Fibroblast of mammary gland (primary cell): Measurements from ENCODE around the gene ZNF69.
"Not testable (repeated sequence)": the region's sequence is repeated elsewhere in the genome, so short reads cannot be mapped to it uniquely, and the experiment has no call there.

Source experiments
- DNase-seq: peaks from one replicate; pipeline ENCODE4 v3.0.0-alpha.2; 2010; ENCODE audit warnings: low read depth
- H3K4me3 ChIP-seq: 2 replicates; pipeline ENCODE4 v1.5.1; 2011; ENCODE audit warnings: low read depth, mild to moderate bottlenecking, low read length, moderate library complexity; ENCODE audit not compliant: control insufficient read depth
- CTCF ChIP-seq: conservative IDR thresholded peaks from 2 replicates; pipeline ENCODE4 v1.5.1; 2011; ENCODE audit warnings: low read depth, low read length, inconsistent platforms; ENCODE audit not compliant: control insufficient read depth, insufficient read depth

Gene ZNF69

DNA sequence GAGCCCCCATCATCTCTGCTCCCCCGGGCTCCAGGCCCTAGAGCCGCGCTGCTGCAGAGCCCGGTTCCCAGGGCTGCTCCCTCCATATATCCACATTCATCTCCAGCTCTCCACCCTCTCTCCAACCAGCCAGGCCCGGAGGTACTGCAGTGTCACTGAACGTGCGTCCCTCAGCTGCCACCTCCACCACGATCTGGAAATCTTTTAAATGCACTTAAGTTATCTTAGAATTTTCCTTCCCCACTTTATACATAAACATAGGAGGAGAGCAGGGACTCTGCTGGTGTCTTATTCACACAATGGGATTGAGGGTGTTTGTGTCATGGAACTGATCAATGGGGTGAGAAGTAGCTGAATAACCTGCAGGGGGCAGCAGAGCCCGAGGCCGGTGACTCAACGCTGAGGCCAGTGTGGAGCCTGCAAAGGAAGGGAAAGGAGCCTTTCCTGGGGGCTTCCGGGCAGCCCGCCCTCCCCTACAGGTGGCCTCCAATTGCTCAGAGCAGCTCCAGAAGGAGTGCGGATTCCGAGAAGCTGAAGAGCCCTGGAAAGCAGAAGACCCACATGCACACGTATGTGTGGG is 7.8 kb upstream of the ZNF69 start:
- peak; percentile 19 for TF ChIP-seq CTCF
- H3K4me3 ChIP-seq = not testable (repeated sequence)
- DNase-seq = peak; percentile 12

DNA sequence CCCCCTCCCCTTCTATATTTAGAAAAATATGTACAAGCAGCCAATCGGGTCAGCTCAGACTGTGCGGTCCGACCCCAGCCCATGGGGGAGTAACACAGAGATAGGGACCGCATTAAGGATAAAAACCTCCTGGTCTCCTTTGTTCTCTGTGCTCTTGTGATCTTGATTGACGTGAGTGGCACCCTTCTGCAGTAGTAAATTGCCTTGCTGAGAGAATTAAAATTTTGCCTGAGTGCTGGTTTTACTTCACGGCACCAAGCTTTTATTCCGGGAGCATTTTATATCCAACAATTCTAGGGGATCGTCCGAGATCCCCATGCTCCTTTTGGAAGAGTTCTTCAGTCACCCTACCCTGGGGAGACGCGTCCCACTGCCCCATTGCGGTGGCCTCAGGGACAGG is 7.0 kb upstream of the ZNF69 start:
- no peak for DNase-seq
- H3K4me3 ChIP-seq = no peak overlapping the region
- TF ChIP-seq CTCF = no peak

DNA sequence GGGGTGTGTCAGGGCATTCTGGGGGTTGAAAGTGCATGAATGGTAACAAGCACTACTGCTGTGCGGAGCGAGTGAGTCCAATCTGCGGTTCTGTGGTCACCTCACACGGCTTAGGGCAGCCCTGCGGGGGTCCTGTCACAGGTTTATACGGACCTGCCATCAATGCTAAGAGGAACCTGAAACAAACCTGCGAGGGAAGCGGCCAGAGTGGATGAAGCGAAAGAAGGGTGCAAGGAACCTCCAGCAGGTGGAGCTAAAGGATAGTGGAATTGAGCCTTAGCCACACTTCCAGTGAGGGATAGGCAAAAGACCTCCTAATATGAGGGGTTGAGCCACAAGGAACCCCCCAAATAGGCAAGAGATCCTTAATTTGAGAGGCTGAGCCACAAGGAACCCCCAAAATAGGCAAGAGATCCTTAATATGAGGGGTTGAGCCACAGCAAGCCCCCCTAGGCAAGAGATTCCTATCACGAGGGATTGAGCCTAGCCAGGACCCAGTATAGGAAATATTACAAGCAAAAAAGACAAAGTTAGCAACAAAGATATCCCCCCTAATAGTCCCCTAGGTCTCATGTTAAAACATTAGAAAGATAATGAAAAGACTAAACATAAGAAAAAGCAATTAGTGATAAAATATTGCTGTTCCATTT is 6.3 kb upstream of the ZNF69 start:
- DNase-seq = peak; percentile 55
- TF ChIP-seq CTCF = peak; percentile 75
- H3K4me3 ChIP-seq = no peak overlapping the region

- TF ChIP-seq CTCF = no peak
- no peak overlapping the region for H3K4me3 ChIP-seq
- DNase-seq = no peak
Observed at GRCh38 chr19:11882606-11883005, 5.0 kb upstream of the ZNF69 start.

- DNase-seq = no peak
- TF ChIP-seq CTCF = no peak
- peak overlapping the region; percentile 74 for H3K4me3 ChIP-seq
Observed at GRCh38 chr19:11887234-11887610, 360 bp upstream of the ZNF69 start.

- DNase-seq, H3K4me3 ChIP-seq: not testable (repeated sequence)
Observed at GRCh38 chr19:11889901-11890300, 2.3 kb downstream of the ZNF69 start.

GRCh38 chr19:11890634-11891033 is 3.1 kb downstream of the ZNF69 start:
- no peak for DNase-seq
- no peak overlapping the region for H3K4me3 ChIP-seq
- no peak for TF ChIP-seq CTCF
